PC-3 (cell line): ENCODE data around the gene GCLC. TPM values are rescaled to one million over a fixed set of nuclear protein-coding genes. Genes with fewer than 3 reads are reported as not detected.

Experiments used
- ATAC-seq: fragments of 200-7000 bp; cut with Tn5 transposase; 2 replicates; pipeline ENCODE4 v1.9.1; 2020; ENCODE audit warnings: mild to moderate bottlenecking, moderate library complexity
- BruUV-seq: library from RNA; stranded (reverse); fragments of 400-500 nt; replicated peaks from 2 replicates; lab custom pipeline; 2021; lab: Mats Ljungman, UMichigan
- CTCF ChIA-PET: fragments of 300-600 bp; sonication (Branson Sonifier 250); formaldehyde crosslinking; loops from one replicate; lab custom pipeline; 2022; ENCODE audit warnings: antibody characterized with exemption; lab: Charles Lee
- POLR2A ChIA-PET: fragments of 300-600 bp; sonication (Branson Sonifier 250); formaldehyde crosslinking; loops from one replicate; lab custom pipeline; 2022; ENCODE audit warnings: antibody characterized with exemption; ENCODE audit not compliant: unreplicated experiment; lab: Charles Lee
- DNase-seq: peaks from one replicate; pipeline ENCODE4 v3.0.0-alpha.2; 2015
- H2AFZ ChIP-seq: fragments of 300-600 bp; sonication (generic); 2 replicates; pipeline ENCODE4 v1.6.0; 2016; ENCODE audit warnings: antibody characterized with exemption, low read length
- H3F3A ChIP-seq: fragments of 300-600 bp; sonication (generic); one replicate; pipeline ENCODE4 v1.6.0; 2017; ENCODE audit warnings: antibody characterized with exemption, low read length, control low read depth, mild to moderate bottlenecking; ENCODE audit not compliant: unreplicated experiment
- H3K27ac ChIP-seq: fragments of 300-600 bp; sonication (generic); 2 replicates; pipeline ENCODE4 v1.5.1; 2016; ENCODE audit warnings: mild to moderate bottlenecking, low read length
- H3K27me3 ChIP-seq: fragments of 300-600 bp; sonication (generic); 2 replicates; pipeline ENCODE4 v1.6.1; 2016; ENCODE audit warnings: low read length, mixed read lengths
- H3K36me3 ChIP-seq: fragments of 300-600 bp; sonication (generic); 2 replicates; pipeline ENCODE4 v1.6.1; 2016; ENCODE audit warnings: low read depth, mixed run types, low read length, mixed read lengths
- H3K4me1 ChIP-seq: fragments of 300-600 bp; sonication (generic); 2 replicates; pipeline ENCODE4 v1.5.1; 2016; ENCODE audit warnings: low read length; ENCODE audit not compliant: insufficient read depth
- H3K4me2 ChIP-seq: fragments of 300-600 bp; sonication (generic); 2 replicates; pipeline ENCODE4 v1.6.0; 2016; ENCODE audit warnings: low read length
- H3K4me3 ChIP-seq: fragments of 300-600 bp; sonication (generic); 2 replicates; pipeline ENCODE4 v1.5.1; 2016; ENCODE audit warnings: mild to moderate bottlenecking, low read length, mixed read lengths
- H3K79me2 ChIP-seq: fragments of 300-600 bp; sonication (generic); 2 replicates; pipeline ENCODE4 v1.6.1; 2017; ENCODE audit warnings: low read length, mixed read lengths
- H3K9ac ChIP-seq: fragments of 300-600 bp; sonication (generic); 2 replicates; pipeline ENCODE4 v1.6.0; 2016; ENCODE audit warnings: mild to moderate bottlenecking, low read length
- H3K9me2 ChIP-seq: fragments of 300-600 bp; sonication (generic); replicated peaks from 2 replicates; pipeline ENCODE4 v1.6.1; 2016; ENCODE audit warnings: mixed run types, low read length, mixed read lengths
- H3K9me3 ChIP-seq: fragments of 300-600 bp; sonication (generic); 2 replicates; pipeline ENCODE4 v1.6.1; 2016; ENCODE audit warnings: low read length, mixed read lengths
- H4K20me1 ChIP-seq: fragments of 300-600 bp; sonication (generic); 2 replicates; pipeline ENCODE4 v1.6.1; 2016; ENCODE audit warnings: low read length, mixed read lengths
- EZH2 ChIP-seq: fragments of 300-600 bp; sonication (generic); IDR thresholded peaks from one replicate; pipeline ENCODE4 v1.6.1; 2017; ENCODE audit warnings: antibody characterized with exemption, mild to moderate bottlenecking, low read length; ENCODE audit not compliant: unreplicated experiment
- EZH2phosphoT487 ChIP-seq: fragments of 300-600 bp; sonication (generic); IDR thresholded peaks from 2 replicates; pipeline ENCODE4 v1.6.1; 2018; ENCODE audit warnings: mild to moderate bottlenecking, antibody characterized with exemption, low read length, borderline replicate concordance
- intact Hi-C: fragments of 100-400 bp; cut with micrococcal nuclease; formaldehyde crosslinking; loops from 2 replicates; pipeline ENCODE4 v1.9.0; 2023
- total RNA-seq: library from RNA; depleted of rRNA; stranded (reverse); fragments of >200 nt; gene quantifications from 2 replicates; pipeline ENCODE4 v1.2.3, GENCODE V29; 2014
- TF ChIP-seq, protein P1 (sequence below): fragments of 300-600 bp; sonication (generic); conservative IDR thresholded peaks from 2 replicates; pipeline ENCODE4 v1.5.1; 2017; ENCODE audit warnings: antibody characterized with exemption, low read depth, mild to moderate bottlenecking, low read length

Gene GCLC
- total RNA-seq, 1 experiment from 2014 or later = 50.1 TPM

DNA sequence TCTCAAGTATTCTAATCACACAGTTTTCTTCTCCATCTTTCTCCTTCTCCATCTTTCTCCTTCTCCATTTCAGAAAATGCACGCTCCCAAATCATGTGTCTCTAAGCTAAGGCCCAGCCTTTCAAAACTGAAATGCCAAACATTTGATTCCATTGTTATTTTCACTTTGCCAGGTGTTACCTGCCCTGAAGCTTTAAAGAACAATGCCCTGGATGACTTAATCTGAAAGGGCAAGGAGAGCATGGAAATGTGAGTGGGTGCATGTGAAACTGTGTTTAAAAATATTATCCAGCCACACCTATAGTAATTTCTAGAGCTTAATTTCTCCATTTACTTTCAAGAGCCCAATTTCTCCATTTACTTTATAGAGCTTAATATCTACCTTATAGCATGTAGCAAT is 42.4 kb upstream of the GCLC start:
- H3K9me3 ChIP-seq = no peaks in the 10 kb centered on the region
- no peaks in the 10 kb centered on the region for H3K9me2 ChIP-seq
- no peak overlapping the region for H3K4me2 ChIP-seq
- TF ChIP-seq, protein P1, sequence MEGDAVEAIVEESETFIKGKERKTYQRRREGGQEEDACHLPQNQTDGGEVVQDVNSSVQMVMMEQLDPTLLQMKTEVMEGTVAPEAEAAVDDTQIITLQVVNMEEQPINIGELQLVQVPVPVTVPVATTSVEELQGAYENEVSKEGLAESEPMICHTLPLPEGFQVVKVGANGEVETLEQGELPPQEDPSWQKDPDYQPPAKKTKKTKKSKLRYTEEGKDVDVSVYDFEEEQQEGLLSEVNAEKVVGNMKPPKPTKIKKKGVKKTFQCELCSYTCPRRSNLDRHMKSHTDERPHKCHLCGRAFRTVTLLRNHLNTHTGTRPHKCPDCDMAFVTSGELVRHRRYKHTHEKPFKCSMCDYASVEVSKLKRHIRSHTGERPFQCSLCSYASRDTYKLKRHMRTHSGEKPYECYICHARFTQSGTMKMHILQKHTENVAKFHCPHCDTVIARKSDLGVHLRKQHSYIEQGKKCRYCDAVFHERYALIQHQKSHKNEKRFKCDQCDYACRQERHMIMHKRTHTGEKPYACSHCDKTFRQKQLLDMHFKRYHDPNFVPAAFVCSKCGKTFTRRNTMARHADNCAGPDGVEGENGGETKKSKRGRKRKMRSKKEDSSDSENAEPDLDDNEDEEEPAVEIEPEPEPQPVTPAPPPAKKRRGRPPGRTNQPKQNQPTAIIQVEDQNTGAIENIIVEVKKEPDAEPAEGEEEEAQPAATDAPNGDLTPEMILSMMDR = no peak
- TF ChIP-seq EZH2 (no peak), EZH2phosphoT487 (no peak)
- no peaks in the 10 kb centered on the region for H3K36me3 ChIP-seq
- ATAC-seq (no peak), DNase-seq (no peak)
- intact Hi-C loops = no loop called here
- H3K27ac ChIP-seq = no peak overlapping the region
- CTCF ChIA-PET = no interaction called here
- no peaks in the 10 kb centered on the region for H3K4me1 ChIP-seq
- H4K20me1 ChIP-seq = no peaks in the 10 kb centered on the region
- no peak overlapping the region for H3K4me3 ChIP-seq
- BruUV-seq = no TSS peak
- H3K9ac ChIP-seq = no peak overlapping the region
- POLR2A ChIA-PET = no interaction called here
- no peaks in the 10 kb centered on the region for H3K27me3 ChIP-seq
- no peak overlapping the region for H2AFZ ChIP-seq
- H3K79me2 ChIP-seq = no peaks in the 10 kb centered on the region
- H3F3A ChIP-seq = no peaks in the 10 kb centered on the region

DNA sequence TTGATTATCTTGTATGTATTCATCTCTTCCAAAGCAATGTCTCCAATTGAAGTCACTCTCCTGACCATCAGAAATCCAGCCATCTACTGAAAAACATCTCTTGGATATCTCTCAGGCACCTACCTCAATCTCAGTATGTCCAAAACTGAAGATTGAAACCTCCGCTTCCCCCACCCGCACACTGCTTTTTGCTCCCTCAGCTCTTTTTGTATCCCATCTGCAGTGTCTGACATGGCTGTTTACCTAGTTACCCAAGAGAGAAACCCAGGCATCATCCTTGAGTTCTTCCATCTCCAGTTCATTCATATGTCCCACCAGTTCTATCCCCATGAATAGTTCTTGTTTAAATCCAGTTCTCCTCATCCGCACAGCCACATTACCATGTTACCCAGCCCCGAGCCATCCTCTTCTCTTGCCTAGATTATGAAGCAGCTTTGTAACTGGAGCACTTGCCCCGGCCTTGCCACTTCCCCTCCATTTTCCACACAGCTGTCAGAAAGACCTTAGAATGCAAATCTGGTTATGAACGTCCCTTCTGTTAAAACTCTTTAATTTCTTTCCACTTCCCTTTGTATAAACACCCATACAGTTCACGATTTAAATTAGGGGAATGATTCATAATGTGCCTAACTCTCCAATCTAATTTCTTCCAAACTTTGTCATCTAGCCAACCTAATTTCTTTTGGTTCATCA is 40.5 kb upstream of the GCLC start:
- ATAC-seq = no peak
- POLR2A ChIA-PET = no interaction called here
- H2AFZ ChIP-seq = no peak overlapping the region

DNA sequence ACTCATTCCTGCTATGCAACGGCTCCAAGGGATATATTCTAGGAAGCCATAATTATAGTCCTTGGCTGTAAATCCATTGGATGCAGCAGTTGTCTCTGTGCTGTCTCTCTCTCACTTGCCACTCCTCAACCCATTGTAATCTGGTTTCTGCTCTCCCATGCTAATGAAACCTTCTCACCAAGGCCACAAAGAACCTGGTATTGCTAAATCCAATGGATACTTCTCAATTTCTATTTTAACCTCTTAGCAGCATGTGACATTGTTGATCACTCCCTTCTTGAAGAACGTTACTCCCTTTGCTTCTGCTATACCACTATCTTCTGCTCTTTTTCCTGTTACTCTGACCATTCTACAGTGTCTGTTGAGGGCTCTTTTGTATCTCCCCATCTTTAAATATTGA is 39.8 kb upstream of the GCLC start:
- Histone ChIP-seq H3K4me3 (no peak overlapping the region), H3K4me1 (no peaks in the 10 kb centered on the region), H4K20me1 (no peaks in the 10 kb centered on the region), H3K27me3 (no peaks in the 10 kb centered on the region), H3K79me2 (no peaks in the 10 kb centered on the region), H3K9me3 (no peaks in the 10 kb centered on the region), H3K9me2 (no peaks in the 10 kb centered on the region), H3K27ac (no peak overlapping the region), H3K36me3 (no peaks in the 10 kb centered on the region), H2AFZ (no peak overlapping the region), H3K4me2 (no peak overlapping the region), H3F3A (no peaks in the 10 kb centered on the region), H3K9ac (no peak overlapping the region)
- ATAC-seq (no peak), DNase-seq (no peak)
- ChIA-PET CTCF (interaction anchor here (0.7 kb wide), 1 partner anchor 44 kb away, joined by 3 read pairs; no protein-coding TSS in a partner anchor), POLR2A (no interaction called here)
- no TSS peak for BruUV-seq
- intact Hi-C loops = no loop called here
- TF ChIP-seq, protein P1 = no peak
- TF ChIP-seq EZH2 (no peak), EZH2phosphoT487 (no peak)

More for the DNA sequence above, 40.5 kb upstream of the GCLC start:
- no peak for DNase-seq
- Histone ChIP-seq H3K9ac (no peak overlapping the region), H3K79me2 (no peaks in the 10 kb centered on the region), H3K36me3 (no peaks in the 10 kb centered on the region), H3K9me2 (no peaks in the 10 kb centered on the region), H3K4me2 (no peak overlapping the region), H4K20me1 (no peaks in the 10 kb centered on the region), H3F3A (no peaks in the 10 kb centered on the region), H3K4me1 (no peaks in the 10 kb centered on the region), H3K27me3 (no peaks in the 10 kb centered on the region), H3K4me3 (no peak overlapping the region), H3K9me3 (no peaks in the 10 kb centered on the region), H3K27ac (no peak overlapping the region)
- no TSS peak for BruUV-seq
- intact Hi-C loops = no loop called here
- CTCF ChIA-PET = no interaction called here
- no peak for TF ChIP-seq EZH2
